Coronary artery (tissue), 2 donors: ENCODE results near the gene MYO15B.

ENCODE experiments used
- DNase-seq: peaks from one replicate; pipeline ENCODE4 v3.0.0-alpha.2; 2017; ENCODE audit warnings: low spot score
- H3K27ac ChIP-seq, 2 donors: fragments of 200-600 bp; sonication (generic); one replicate each; pipeline ENCODE4 v1.5.1; 2016 to 2019
- H3K4me3 ChIP-seq: fragments of 200-600 bp; sonication (generic); 2 replicates; pipeline ENCODE4 v1.5.1; 2016; ENCODE audit warnings: mild to moderate bottlenecking, moderate library complexity
- TF ChIP-seq, protein P1 (sequence below): fragments of 200-600 bp; sonication (generic); IDR thresholded peaks from one replicate; pipeline ENCODE4 v1.5.1; 2019; ENCODE audit warnings: antibody characterized with exemption

MYO15B gene

DNA sequence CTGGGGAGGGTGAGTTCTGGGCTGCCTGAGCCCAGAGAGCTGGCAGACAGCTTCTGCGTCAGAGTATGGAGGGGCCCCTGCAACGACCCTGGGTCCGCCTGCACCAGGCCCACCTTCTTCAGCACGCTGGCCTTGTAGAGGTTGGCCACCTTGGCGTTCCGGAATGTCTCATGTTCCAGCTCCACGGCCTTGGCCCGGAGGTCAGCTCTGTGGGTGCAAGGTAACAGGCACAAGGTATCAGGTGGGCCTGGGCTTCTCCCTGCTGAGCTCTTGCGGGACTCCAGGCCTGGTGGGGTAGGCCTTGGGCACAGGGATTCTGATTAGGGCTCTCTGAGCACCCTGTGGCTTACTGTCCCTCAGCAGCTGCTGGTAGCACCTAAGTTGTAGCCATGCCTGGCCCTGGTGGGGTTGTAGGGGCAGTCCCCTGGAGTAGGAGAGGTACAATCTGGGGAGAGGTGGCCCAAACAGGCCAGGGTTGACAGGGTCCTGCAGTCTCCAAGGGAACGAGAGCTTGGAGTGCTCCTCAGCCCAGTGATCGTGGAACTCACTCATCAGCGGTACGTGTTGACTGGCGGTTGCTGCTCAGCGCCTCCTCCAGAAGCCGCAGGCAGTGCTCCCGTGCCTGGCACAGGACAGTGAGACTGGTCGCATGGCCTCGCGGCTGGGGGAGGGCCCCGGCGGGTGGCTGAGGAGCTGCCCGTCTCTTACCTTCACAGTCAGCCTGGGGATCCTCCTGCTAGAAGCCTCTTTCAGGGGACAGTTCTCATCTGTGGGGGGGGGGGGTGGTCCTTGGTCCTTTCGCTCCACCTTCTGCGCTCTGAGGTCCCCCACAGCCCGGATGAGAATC lies 42.7 kb downstream of the MYO15B start:
- H3K4me3 ChIP-seq: no peak overlapping the region
- H3K27ac ChIP-seq: no peak overlapping the region
- TF ChIP-seq, protein P1, sequence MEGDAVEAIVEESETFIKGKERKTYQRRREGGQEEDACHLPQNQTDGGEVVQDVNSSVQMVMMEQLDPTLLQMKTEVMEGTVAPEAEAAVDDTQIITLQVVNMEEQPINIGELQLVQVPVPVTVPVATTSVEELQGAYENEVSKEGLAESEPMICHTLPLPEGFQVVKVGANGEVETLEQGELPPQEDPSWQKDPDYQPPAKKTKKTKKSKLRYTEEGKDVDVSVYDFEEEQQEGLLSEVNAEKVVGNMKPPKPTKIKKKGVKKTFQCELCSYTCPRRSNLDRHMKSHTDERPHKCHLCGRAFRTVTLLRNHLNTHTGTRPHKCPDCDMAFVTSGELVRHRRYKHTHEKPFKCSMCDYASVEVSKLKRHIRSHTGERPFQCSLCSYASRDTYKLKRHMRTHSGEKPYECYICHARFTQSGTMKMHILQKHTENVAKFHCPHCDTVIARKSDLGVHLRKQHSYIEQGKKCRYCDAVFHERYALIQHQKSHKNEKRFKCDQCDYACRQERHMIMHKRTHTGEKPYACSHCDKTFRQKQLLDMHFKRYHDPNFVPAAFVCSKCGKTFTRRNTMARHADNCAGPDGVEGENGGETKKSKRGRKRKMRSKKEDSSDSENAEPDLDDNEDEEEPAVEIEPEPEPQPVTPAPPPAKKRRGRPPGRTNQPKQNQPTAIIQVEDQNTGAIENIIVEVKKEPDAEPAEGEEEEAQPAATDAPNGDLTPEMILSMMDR: no peak
- no peak for DNase-seq

DNA sequence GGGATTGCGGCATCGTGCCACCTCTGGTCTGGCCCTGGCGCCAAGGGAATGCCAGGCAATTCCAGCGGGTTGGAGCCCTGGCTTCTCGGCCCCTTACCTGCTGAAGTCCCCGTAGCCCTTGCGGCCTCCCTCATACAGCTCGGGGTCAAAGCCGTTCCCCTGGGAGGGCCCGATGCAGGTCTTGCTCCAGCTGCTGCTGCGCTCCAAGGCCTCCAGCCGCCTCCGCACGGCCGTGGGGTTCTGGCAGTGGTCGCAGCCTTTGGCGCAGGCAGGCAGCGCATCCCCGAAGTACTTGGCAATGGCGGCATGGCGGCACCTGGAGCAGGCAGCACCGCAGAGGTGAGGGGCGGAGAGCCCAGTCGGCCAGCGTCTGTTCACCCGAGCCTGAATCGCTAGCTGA lies 43.8 kb downstream of the MYO15B start:
- H3K27ac ChIP-seq: no peak overlapping the region
- H3K4me3 ChIP-seq: no peak overlapping the region
- TF ChIP-seq, protein P1: no peak
- no peak for DNase-seq

DNA sequence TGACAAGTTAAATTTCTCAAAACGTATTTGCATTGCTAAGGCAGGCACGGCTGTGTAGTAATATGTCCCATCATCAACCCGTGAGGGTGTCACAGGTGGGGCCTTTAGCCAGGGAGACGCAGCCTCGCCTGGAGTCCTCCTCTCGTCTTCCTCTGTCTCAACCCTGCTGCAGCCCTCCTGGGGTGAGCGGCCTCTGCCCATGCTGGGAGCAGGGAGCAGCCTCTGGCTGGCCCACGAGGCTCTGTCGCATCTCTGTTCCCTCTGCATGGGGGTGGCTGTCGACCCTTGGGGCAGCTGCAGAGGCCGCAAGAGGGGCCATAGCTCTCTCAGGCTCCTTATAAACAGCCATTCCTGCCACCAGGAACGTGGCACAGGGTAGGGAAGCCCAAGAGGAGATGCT lies 44.8 kb downstream of the MYO15B start:
- TF ChIP-seq, protein P1: no peak
- Histone ChIP-seq H3K4me3 (no peak overlapping the region), H3K27ac (peak overlapping the region in 1 of 2 donors; percentile 79)
- no peak for DNase-seq

GRCh38 chr17:75632863-75633485 lies 45.4 kb downstream of the MYO15B start, which contains the start of gene SMIM5:
SMIM5 (plus strand) TSS chr17:75633434; CDS start chr17:75640202, 6,768 bp downstream.
- peak; percentile 91 for DNase-seq
- H3K4me3 ChIP-seq: peak within 1 kb of the TSS; percentile 57
- peak within 1 kb of the TSS; percentile 59 to 79 for H3K27ac ChIP-seq
- TF ChIP-seq, protein P1: peak; percentile 94

- peak overlapping the region; percentile 57 for H3K4me3 ChIP-seq
- H3K27ac ChIP-seq: peak overlapping the region; percentile 59 to 79
- TF ChIP-seq, protein P1: peak; percentile 29
- DNase-seq: peak; percentile 89
Observed at GRCh38 chr17:75633486-75634375, 46.1 kb downstream of the MYO15B start.

- DNase-seq: no peak
- TF ChIP-seq, protein P1: no peak
- peak overlapping the region; percentile 57 for H3K4me3 ChIP-seq
- H3K27ac ChIP-seq: peak overlapping the region in 1 of 2 donors; percentile 79
Observed at GRCh38 chr17:75634376-75634740, 46.8 kb downstream of the MYO15B start.
